DMS153 treated with DMSO at 0.1 percent for 48 hours (cell line): ENCODE results near the gene IFNGR2.
A peak's percentile ranks its signal among the peaks of the same experiment; 100 is the strongest.
"Not testable (repeated sequence)": the region's sequence is repeated elsewhere in the genome, so short reads cannot be mapped to it uniquely, and the experiment has no call there.

Source experiments
- DNase-seq: peaks from one replicate; lab custom pipeline; 2025; ENCODE audit not compliant: unreplicated experiment; lab: John Stamatoyannopoulos, UW

The IFNGR2 gene

DNA sequence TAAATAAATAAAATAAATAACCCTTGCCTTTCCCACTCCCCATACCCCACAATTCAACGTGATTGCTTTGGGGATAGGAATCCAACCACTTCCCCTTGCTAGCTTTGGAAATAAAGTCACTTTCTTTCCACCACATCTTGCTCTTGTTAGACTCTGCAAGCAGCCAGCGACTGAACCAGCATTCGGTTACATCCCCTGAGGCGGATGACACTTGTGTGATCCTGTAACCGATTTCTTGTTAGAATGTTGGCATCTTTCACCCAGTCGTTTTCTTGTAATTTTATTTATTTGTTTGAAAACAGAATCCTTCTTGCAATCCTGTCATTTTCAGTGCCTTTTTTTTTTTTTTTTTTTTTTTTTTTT is 1.6 kb upstream of the IFNGR2 start:
- no peak for DNase-seq

DNA sequence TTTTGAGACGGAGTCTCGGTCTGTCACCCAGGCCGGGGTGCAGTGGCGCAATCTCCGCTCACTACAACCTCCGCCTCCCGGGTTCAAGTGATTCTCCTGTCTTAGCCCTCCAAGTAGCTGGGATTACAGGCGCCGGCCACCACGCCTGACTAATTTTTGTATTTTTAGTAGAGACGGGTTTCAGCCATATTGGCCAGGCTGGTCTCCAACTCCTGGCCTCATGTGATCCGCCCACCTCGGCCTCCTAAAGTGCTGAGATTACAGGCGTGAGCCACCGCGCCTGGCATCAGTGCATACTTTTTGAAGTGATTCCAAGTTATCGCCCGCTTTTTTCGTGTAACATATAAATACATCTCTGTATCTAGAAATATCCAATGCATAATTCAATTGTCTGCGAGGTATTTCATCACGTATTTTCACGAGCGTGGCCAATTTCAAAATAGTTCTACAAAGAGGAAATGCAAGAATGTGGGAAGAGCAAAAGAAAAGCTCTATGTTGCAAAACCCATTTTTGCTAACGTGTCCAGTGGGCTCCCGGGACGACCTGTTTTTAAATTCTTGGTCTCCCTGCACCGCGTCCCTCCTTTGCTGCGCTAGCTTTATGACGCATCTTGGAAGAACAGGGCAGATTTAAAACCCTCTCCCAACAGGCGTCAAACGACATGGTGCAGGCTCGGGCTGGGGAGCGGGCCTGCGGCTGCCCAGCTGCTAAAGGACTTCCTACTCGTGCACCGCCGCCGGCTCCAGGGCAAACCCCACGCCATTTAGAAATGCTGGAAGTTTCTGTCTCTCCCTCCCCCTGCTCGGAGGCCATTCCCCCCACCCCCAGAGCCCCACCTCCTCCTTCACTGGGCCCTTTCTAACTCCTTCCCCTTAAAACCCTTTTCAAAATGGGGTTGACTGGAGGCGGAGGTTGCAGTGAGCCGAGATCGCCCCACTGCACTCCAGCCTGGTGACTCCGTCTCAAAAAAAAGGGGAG is 923 bp upstream of the IFNGR2 start:
- no peak for DNase-seq

DNA sequence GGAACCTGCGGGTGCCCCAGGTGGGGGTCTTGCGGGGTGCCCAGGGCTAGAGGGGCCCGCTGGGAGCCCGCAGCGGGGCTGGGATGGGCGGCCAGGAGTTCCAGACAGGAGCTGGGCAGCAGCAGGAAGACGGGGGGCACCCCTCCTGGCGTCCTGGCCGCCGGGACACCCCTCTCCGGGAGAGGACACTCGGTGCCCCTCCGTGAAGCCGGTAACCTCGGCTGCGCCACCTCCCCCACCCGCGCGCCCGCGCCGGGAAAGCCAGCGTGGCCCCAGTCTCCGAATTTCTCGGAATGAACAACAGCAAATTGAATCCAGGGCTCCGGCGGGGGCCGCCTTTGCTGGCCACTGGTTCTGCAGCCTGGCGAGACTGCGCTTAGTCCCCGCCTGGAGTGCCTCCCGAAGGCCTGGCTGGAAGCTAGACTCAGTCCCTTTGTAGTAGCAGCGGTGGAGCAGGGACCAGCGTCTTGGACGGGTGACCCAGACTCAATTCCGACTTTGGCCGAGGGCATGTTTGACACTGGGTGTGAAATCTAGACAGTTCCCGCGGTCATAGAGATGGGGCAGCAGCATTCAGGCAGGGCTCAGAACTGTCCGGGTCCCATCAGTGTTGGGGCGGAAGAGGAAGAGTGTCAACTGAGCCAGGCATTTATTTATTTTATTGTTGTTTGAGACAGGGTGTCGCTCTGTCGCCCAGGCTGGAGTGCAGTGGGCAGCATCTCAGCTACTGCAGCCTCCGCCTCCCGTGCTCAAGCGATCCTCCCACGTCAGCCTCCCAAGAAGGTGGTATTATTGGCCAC is 773 bp downstream of the IFNGR2 start:
- DNase-seq: peak; percentile 52

DNA sequence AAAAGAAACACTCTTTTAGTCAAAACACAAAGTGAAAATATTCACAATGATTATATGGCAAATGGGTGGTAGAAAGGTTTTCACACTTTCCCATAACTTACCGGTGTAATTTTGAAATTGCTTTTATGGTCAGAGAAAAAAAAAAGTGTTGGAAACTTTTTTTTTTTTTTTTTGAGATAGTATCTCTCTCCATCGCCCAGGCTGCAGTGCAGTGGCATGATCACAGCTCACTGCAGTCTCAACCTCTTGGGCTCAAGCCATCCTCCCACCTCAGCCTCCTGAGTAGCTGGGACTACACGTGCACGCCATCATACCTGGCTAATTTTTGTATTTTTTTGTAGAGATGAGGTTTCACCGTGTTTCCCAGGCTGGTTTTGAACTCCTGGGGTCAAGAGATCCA is 3.3 kb downstream of the IFNGR2 start:
- no peak for DNase-seq

DNA sequence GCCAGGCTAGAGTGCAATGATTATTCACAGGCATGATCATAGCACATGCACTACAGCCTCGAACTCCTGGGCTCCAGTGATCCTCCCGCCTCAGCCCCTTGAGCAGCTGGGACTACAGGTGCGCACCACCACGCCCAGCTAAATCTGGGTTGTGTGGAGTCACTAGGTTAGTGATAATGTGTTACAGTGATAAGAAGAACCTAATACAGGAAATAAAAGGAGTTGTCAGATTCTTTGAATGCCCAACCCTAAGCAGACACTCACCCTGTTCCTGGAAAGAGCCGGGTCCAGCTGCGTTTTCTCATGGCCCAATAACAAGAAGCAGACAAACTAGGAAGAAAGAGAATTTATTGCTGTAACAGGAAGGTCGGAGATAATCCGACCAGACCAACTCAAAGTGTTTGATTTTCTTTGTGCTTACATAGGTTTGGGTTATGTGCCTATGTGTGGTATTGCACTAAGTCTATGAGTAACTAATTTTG is 8.8 kb downstream of the IFNGR2 start:
- DNase-seq: no peak

DNA sequence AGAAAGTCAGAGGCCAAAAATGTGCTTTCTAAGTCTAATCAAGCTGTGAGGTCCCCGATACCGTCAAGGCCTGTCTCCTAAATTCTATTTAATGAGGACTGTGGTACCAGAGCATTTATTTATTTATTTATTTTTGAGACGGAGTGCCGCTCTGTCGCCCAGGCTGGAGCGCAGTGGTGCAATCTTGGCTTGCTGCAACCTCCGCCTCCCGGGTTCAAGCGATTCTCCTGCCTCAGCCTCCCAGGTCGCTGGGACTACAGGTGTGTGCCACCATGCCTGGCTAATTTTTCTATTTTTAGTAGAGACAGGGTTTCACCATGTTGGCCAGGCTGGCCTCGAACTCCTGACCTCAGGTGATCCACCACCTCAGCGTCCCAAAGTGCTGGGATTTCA is 9.2 kb downstream of the IFNGR2 start:
- not testable (repeated sequence) for DNase-seq

DNA sequence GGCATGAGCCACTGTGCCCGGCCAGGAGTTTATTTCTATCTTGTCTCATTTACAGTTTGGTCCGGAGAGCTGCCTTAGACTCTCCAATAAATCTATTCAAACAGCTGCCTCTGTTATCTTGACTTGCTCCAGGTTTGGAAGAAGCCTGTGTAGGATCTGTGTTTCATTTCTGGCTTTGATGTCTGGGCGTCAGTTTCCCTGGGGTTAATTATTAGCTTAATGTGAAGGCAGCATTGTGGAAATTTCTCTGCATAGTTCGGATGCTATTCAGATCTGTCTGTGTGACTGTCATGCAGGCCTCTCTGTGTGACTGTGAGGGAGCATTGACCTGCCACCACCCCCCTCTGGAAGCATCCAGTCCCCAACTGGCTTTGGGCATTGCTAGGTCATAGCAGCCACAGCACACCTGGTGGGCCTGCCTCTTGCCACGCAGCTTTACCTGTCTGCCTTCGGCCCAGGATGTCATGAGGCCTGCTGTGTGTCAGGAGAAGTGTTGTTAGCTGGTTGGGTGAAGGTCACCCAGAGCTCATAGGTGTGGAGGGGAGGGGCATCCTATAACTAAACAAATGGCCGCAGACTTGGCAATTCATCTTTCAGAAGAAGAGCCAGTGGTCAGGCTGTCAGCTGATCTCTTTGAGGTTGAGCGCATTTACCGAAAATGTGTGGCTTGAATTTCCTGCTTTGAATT is 9.8 kb downstream of the IFNGR2 start:
- DNase-seq: no peak

DNA sequence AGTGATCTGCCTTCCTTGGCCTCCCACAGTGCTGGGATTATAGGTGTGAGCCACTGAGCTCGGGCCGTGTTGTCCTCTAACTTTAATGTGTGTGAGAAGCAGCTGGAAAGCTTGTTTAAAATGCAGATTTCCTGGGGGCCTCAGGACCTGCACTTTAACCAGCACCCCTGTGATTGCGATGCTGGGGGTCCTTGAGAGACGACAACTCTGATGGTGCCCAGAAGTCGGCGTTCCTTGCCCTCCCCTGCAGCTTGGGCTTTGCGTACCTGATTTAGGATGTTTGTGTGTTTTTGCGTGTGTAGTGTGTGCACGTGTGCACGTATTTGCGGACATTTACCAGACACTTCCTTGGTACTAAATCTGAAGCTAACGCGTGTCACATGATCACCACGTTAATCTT is 10.9 kb downstream of the IFNGR2 start:
- DNase-seq: no peak

DNA sequence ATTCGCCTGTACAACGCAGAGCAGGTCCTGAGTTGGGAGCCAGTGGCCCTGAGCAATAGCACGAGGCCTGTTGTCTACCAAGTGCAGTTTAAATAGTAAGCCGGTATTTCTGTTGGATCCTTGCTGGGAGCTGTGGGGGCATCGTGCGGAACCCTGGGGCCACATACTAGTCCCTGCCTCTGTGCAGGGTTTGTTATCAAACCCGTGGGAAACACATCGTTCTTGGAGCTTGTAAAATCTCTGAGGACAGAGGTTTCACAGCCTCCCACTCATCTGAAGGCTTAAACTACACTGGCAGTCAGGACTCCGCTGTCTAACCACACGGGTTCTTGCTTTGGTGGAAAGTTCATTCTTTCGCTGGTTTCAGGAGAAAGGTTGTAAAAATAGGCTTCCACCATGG is 11.7 kb downstream of the IFNGR2 start:
- DNase-seq: no peak

DNA sequence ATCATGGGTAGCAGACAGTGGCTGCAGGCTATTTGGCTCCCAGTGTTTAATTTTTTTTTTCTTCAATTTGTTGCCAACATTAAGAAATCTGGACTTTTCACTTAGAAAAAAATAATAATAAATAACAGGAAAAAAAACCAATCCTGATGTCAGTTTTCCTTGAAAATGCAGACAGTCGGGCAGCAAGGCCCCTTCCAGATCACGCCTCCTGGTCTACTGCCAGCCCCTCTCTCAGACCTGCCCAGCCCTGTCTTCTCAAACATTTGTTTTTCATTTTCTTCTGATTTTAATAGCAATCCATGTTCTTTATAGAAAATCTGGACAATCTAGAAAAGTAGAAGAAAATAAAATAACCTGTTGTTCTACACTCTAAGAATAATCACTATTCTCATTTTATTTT is 15.5 kb downstream of the IFNGR2 start:
- no peak for DNase-seq

DNA sequence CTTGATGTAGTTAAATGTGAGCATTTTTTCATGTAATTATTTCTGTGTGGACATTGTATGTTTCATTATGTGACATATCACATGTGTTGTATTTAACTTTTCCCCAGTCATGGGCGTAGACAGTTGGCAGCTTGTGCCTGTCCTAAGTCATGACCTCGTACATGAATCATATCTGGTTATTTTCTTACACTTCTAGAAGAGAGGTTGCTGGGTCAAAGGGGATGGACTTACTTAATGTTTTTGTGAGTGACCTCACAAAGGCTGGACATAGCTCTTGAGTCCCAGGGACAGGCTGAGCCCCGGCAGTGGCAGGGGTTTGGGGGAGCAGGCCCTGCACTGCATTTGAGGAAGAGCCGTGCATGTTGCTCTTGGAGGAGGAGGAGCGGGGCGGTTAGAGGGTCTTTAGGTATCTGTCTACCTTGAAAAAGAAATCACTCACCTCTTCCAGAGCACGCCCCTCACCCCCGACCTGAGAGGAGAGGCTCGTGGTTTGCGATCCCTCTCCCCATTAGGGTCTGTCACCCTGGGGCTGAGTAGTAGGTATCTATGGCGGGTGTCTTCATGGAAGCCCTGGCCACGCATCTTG is 16.4 kb downstream of the IFNGR2 start:
- no peak for DNase-seq

DNA sequence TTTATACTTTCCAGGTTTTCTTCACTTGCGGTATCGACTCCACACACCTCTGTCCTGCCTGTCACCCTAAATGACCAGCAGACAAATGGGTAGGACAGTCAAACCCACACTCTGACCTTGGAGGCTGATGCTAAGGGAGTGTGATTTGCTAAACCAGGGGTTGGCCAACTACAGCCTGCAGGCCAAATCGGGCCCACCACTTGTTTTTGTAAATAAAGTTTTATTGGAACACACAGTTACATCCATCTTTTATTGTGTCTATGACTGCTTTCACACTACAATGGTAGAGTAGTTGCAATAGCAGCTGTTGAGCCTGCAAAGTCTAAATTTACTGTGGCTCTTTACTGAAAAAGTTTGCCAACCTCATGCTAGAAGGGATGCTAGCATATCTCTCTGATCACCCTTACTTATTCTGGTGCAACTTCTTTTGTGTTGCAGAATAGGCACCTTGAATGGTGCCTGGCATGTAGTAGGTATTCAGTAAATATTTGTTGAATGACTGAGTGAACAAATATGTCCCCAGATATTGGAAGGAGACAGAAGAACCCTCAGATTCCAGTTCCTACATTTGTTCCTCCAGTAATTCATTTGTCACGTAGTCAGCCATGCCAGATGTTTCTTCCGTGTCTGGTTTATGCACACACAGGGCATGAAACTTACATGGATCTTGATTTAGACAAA is 18.6 kb downstream of the IFNGR2 start:
- DNase-seq: no peak

DNA sequence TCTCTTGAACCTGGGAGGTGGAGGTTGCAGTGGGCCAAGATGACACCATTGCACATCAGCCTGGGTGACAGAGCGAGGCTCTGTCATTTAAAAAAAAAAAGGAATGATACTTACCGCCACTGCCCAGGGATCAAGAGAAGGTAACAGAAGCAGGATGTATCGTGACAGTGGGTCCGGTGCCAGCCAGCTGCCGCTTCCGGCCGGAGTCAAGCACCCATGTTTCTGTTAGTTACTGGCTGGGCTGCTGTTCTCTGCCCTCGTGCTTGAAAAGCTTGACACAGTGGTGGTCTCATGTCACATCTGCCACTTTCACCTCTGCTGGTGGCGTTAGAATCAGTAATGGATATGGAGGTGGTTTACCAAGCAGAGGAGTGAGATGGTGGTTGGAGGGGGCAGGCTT is 21.0 kb downstream of the IFNGR2 start:
- DNase-seq: no peak

DNA sequence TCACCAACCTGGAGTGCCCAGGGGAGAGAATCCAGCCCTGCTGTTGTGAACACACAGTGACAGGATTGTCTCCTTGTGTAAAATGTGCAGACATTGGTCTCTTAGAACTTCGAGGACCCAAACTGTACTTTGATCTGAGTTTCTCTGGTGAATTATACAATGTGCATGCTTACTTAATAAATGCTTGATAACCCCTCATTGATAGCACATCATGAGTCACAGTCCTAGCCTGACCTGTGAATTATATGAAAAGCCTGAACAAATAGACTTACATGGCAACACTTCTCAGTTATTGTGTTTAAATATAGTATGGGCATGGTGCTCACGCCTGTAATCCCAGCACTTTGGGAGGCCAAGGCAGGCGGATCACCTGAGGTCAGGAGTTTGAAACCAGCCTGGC is 22.6 kb downstream of the IFNGR2 start:
- no peak for DNase-seq

DNA sequence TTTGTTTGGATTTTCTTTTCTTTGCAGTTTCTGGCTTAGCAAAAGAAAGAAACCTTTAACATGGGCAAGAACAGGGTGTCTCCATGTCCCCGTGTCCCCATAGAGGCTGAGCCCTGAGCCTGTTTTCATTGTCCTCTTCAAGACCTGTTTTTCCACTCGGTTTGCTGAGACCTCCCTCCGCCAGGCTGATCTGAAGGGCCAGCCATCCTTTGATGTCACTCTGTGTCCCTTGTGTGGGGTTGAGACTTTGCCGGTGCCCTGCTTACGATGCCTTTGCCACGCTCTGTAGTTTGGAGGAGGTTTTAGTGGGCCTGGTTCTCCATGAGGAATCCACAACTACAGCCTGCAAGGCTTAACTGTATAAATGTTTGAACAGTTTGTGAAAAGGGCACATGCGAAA is 23.8 kb downstream of the IFNGR2 start:
- DNase-seq: no peak

DNA sequence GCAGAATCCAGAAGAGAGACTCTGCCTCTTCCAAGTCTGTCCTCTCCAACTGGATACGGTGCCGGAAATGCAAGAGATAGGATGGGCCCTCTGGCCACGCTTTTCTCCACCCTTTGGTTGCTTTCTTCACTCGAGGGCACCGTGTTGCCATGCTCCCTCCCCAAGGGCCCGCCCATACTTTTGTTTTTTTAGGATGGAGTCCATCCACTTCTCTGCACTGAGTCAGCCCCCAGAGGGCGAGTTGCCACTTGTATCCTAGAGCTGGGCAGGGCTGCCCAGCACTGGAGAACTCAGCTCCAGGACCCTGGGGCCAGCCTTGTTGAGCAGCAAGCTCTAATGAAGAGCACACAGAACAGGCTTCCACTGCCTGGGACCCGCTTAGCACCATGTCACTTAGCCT is 25.5 kb downstream of the IFNGR2 start:
- no peak for DNase-seq

DNA sequence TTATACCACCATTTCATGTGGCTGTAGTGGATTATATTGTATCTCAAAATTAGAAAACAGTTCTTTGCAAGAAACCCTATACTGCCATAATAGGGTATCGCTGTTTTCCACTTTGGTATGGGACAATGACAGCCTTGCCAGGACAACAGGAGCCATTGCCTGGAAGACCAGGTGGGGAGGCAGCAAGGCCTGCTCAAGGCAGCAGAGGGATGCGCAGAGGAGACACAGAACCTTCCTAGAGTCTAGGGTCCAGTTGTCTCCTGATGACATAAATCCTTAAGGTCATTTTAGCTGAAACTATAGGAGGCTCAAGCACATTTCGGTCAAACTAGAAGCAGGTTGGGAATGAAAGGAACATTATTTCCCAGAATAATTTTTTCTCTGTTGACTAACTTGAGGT is 27.6 kb downstream of the IFNGR2 start:
- DNase-seq: no peak

DNA sequence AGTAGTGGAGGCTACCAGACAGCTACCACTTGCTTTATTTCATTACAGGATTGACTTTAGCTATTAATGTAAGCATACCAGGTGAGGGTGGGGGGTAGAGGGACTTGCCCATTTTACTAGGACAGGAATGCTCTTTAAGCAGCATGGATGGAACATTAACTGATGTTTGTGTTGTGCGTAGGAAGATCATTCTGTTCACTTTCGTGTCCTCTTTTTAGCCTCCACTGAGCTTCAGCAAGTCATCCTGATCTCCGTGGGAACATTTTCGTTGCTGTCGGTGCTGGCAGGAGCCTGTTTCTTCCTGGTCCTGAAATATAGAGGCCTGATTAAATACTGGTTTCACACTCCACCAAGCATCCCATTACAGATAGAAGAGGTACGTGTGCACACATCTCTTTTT is 29.3 kb downstream of the IFNGR2 start:
- DNase-seq: no peak

DNA sequence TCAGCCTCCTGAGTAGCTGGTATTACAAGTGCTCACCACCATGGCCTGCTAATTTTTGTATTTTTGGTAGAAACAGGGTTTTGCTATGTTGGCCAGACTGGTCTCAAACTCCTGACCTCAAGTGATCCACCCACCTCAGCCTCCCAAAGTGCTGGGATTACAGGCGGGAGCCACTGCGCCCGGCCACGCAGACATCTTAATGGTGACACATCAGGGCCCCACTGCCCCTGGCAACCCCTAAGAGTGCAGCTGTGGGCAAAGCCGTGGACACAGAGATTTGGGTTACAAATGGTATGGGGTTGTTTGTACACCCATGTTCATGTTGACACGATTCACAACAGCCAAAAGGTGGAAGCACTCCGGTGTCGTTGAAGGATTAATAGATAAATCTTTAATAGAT is 29.8 kb downstream of the IFNGR2 start:
- no peak for DNase-seq

DNA sequence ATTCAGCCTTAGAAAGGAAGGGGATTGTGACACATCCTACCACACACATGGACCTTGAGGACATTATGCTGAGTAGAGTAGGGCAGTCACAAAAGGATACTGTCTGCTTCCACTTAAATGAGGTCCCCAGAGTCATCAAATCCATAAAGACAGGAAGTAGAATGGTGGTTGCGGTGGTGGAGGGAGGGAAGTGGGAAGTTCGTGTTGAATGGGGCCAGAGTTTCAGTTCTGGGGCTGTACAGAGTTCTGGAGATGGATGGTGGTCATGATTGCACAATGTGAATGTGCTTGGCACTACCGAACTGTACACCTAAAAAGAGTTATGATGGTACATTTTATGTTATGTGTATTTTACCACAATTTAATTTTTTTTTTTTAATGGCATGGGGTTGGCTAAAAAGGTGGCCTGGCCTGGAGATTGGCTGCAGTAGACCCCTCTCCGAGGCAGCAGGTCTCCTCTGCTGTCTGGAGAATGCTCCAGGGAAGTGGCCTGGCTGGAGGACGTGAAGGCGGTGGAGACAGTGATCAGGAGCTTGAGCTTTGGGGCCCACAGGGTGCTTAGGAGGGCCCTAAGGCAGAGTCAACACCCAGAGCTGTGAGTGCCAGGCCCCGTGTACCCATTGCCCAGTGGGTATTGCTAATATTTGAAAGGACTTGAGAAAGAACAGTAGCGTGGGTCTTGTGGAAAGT is 30.4 kb downstream of the IFNGR2 start:
- DNase-seq: no peak
